ENCODE results near the gene C11orf86. TPM values are rescaled to one million over a fixed set of nuclear protein-coding genes. Genes with fewer than 3 reads are reported as not detected.

The C11orf86 gene
- total RNA-seq, 1 donor from 2014 or later: not detected

DNA sequence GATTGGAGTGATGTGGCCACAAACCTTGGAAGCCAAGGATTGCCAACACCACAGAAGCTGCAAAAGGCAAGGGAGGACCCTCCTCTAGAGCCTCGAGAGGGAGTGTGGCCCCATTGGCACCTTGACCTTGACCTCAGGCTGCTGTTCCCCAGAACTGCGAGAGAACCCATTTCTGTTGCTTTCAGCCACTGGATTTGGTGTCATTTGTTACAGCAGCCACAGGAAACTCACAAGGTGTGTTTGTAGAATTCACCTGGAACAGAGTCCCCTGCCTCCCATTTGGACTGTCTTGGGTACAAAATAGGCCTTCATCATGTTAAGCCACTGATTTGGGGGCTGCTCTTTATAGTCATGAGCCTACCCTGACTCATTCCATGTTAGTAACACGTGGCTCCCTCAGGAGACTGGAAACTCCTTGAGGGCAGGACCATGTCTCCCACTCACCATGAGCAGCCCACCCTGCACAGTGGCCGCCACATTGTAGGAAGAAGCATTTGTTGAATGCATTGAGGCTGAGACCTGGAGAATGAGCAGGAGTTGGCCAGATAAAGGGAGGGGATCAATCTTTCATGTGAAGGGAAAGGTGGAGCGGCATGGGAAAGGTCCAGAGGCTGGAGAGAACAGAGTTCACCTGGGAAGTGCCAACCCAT lies 8.3 kb downstream of the C11orf86 start:
- no peak for DNase-seq (ENCODE audit: extremely low spot score in 2 of 2)
- Histone ChIP-seq H3K4me1 (peaks cover 13% of the 10 kb centered on the region), H3K27ac (no peak overlapping the region), H3K4me3 (no peak overlapping the region), H3K36me3 (no peaks in the 10 kb centered on the region), H3K27me3 (no peaks in the 10 kb centered on the region), H3K9me3 (no peaks in the 10 kb centered on the region)
- TF ChIP-seq, protein P1, sequence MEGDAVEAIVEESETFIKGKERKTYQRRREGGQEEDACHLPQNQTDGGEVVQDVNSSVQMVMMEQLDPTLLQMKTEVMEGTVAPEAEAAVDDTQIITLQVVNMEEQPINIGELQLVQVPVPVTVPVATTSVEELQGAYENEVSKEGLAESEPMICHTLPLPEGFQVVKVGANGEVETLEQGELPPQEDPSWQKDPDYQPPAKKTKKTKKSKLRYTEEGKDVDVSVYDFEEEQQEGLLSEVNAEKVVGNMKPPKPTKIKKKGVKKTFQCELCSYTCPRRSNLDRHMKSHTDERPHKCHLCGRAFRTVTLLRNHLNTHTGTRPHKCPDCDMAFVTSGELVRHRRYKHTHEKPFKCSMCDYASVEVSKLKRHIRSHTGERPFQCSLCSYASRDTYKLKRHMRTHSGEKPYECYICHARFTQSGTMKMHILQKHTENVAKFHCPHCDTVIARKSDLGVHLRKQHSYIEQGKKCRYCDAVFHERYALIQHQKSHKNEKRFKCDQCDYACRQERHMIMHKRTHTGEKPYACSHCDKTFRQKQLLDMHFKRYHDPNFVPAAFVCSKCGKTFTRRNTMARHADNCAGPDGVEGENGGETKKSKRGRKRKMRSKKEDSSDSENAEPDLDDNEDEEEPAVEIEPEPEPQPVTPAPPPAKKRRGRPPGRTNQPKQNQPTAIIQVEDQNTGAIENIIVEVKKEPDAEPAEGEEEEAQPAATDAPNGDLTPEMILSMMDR (IDR thresholded peaks at IDR 0.05): no peak
- TF ChIP-seq POLR2AphosphoS5 (IDR thresholded peaks at IDR 0.05; ENCODE audit: insufficient read depth in 1 of 2, low read depth in 1 of 2): no peak
- TF ChIP-seq POLR2A (IDR thresholded peaks at IDR 0.05): no peak
- intact Hi-C loops (cut with DNase I): no loop called here

DNA sequence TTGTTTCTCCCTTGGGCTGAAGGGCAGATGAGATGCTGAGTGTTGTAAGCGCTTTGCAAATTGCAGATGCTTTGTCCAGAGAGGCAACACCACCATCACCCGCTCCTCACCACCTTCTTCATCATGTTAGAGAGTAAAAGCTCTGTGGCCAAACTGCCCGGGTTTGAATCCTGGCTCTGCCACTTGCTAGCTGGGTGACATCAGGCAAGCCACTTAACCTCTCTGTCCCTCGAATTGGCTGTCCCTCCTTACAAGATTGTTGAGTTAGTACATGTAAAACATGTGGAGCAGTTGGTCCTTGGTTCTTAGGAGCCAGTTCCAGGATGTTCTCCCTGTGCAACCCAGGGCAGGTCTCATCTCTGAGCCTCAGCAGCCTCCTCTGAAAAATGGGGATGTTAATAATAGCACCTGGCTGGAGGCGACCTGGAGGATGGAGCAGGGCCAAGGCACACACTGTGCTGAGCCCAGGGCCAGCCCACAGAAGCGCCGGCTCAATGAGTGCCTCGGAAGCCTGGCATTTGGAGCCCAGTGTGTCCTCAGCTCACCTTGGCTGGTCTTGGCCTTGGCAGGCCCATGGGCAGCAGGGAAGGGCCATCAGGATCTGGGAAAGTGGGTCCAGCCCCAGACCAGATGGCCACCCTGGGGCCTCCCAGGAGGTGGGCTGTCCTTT lies 10.5 kb downstream of the C11orf86 start:
- DNase-seq (ENCODE audit: extremely low spot score in 2 of 2): no peak
- intact Hi-C loops (cut with DNase I): no loop called here

DNA sequence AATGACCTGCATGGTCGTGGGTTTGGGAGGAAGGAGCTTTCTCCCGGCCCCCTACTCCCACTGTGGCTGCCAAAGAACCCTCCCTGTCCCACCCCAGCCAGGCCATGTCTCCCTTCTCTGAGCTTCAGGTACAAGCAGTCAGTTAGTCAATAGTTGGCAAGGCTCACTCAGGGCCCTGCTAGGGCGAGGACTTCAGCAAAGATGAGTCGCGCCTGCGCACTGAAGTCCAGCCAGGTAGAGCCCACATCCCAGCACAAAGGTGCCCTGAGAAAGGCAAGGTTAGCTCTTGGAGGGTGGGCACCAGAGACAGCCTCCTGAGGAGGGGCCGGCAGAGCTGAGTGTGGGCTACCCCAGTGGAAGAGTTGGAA lies 11.1 kb downstream of the C11orf86 start:
- intact Hi-C loops (cut with DNase I): no loop called here
- Histone ChIP-seq H3K4me3 (no peak overlapping the region), H3K4me1 (peaks cover 13% of the 10 kb centered on the region), H3K27me3 (no peaks in the 10 kb centered on the region), H3K27ac (no peak overlapping the region), H3K36me3 (no peaks in the 10 kb centered on the region), H3K9me3 (no peaks in the 10 kb centered on the region)
- DNase-seq (ENCODE audit: extremely low spot score in 2 of 2): no peak
- TF ChIP-seq, protein P1 (IDR thresholded peaks at IDR 0.05): no peak
- TF ChIP-seq POLR2A (IDR thresholded peaks at IDR 0.05) (no peak), POLR2AphosphoS5 (IDR thresholded peaks at IDR 0.05; ENCODE audit: insufficient read depth in 1 of 2, low read depth in 1 of 2) (no peak)

More for the DNA sequence above, 10.5 kb downstream of the C11orf86 start:
- TF ChIP-seq, protein P1 (IDR thresholded peaks at IDR 0.05): no peak
- no peak for TF ChIP-seq POLR2A (IDR thresholded peaks at IDR 0.05)
- Histone ChIP-seq H3K4me3 (no peak overlapping the region), H3K27me3 (no peaks in the 10 kb centered on the region), H3K9me3 (no peaks in the 10 kb centered on the region), H3K36me3 (no peaks in the 10 kb centered on the region), H3K4me1 (peaks cover 13% of the 10 kb centered on the region), H3K27ac (no peak overlapping the region)

DNA sequence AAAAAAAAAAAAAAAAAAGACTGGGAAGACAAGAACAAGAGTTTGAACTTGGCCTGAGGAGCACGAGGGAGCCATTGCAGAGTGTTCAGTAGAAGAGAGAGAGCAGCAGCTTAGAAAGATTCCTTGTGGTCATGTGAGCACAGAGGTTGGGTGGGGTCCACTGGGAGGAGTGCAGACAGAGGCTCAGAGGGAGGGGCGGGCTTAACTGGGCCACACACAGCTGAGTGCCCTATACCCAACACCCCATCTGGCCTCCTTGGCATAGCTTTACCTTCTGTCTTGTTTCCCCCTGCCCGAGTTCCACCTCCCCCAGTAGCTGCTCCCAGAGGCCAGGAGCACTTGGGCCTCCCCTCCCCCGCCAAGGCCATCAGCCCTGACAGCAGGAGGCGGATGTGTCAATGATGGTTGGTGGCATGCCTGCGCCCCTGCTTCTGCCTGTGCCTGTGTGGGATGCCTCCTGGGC lies 12.1 kb downstream of the C11orf86 start:
- peaks cover 9% of the 10 kb centered on the region for H3K4me1 ChIP-seq
- TF ChIP-seq POLR2A (IDR thresholded peaks at IDR 0.05) (no peak), POLR2AphosphoS5 (IDR thresholded peaks at IDR 0.05; ENCODE audit: insufficient read depth in 1 of 2, low read depth in 1 of 2) (no peak)
- TF ChIP-seq, protein P1 (IDR thresholded peaks at IDR 0.05): no peak
- no peak for DNase-seq (ENCODE audit: extremely low spot score in 2 of 2)
- H3K27me3 ChIP-seq: no peaks in the 10 kb centered on the region
- no peak overlapping the region for H3K4me3 ChIP-seq
- H3K27ac ChIP-seq: no peak overlapping the region
- intact Hi-C loops (cut with DNase I): no loop called here
- H3K9me3 ChIP-seq: no peaks in the 10 kb centered on the region
- no peaks in the 10 kb centered on the region for H3K36me3 ChIP-seq

Data from vagina (tissue), 2 donors.